HepG2 (cell line): ENCODE measurements around the gene NARF. TPM values are rescaled to one million over a fixed set of nuclear protein-coding genes. Genes with fewer than 3 reads are reported as not detected.

Source experiments
- ATAC-seq: fragments of 200-7000 bp; cut with Tn5 transposase; 3 replicates; pipeline ENCODE4 v1.9.1; 2020; ENCODE audit warnings: mild to moderate bottlenecking, moderate library complexity
- BruUV-seq: library from RNA; stranded (reverse); fragments of 400-500 nt; replicated peaks from 2 replicates; lab custom pipeline; 2021; lab: Mats Ljungman, UMichigan
- CTCF ChIA-PET: fragments of 300-600 bp; formaldehyde crosslinking; extraction: SDS; loops from one replicate; lab custom pipeline; 2021; ENCODE audit warnings: low total read pairs, inconsistent platforms, low intra/inter-chr PET ratio; lab: Yijun Ruan, JAX
- POLR2A ChIA-PET: fragments of 350-600 bp; sonication (Branson Sonifier 250); formaldehyde crosslinking; loops from one replicate; lab custom pipeline; 2020; ENCODE audit warnings: antibody characterized with exemption, inconsistent platforms; lab: Yijun Ruan, JAX
- DNase-seq: peaks from one replicate; pipeline ENCODE4 v3.0.0-alpha.2; 2015; ENCODE audit warnings: low spot score
- FAIRE-seq: peaks from 3 replicates; lab custom pipeline; 2011; peaks lifted over from hg19 to GRCh38; lab: Jason Lieb, UNC
- H2AFZ ChIP-seq: one replicate; pipeline ENCODE4 v1.6.1; 2011; ENCODE audit warnings: low read length, inconsistent platforms
- H3K27ac ChIP-seq: fragments of 300-600 bp; 3 replicates; pipeline ENCODE4 v1.8.0; 2011; ENCODE audit warnings: mixed run types, mild to moderate bottlenecking, mixed read lengths, low read length, inconsistent platforms; ENCODE audit not compliant: insufficient read depth; ENCODE audit errors: extremely low read length
- H3K27me3 ChIP-seq, 2 experiments: fragments of 200-600 bp in 1 of 2; 2 replicates in 1 of 2; 3 replicates in 1 of 2; pipeline versions ENCODE4 v1.6.0 to v1.8.0; 2011; ENCODE audit warnings: low read length in 2 of 2, mild to moderate bottlenecking in 2 of 2, moderate library complexity in 2 of 2, inconsistent platforms in 1 of 2; ENCODE audit not compliant: insufficient read depth in 2 of 2, control insufficient read depth in 1 of 2
- H3K36me3 ChIP-seq, 2 experiments: fragments of 200-600 bp in 1 of 2; replicated peaks in 1 of 2; 2 replicates in 1 of 2; 3 replicates in 1 of 2; pipeline versions ENCODE4 v1.5.1 to v1.8.0; 2011; ENCODE audit warnings: low read length in 2 of 2, inconsistent platforms in 1 of 2; ENCODE audit not compliant: insufficient read depth in 2 of 2, control insufficient read depth in 1 of 2
- H3K4me1 ChIP-seq: 2 replicates; pipeline ENCODE4 v1.5.1; 2012; ENCODE audit warnings: low read length, inconsistent platforms; ENCODE audit not compliant: insufficient read depth
- H3K4me2 ChIP-seq: 2 replicates; pipeline ENCODE4 v1.6.0; 2011; ENCODE audit warnings: low read depth, low read length, inconsistent platforms
- H3K4me3 ChIP-seq, 3 experiments: fragments of 200-600 bp in 1 of 3; sonication (generic), shearing (Covaris generic) in 1 of 3; replicated peaks in 1 of 3; 2 replicates each; pipeline ENCODE4 v1.5.1; 2011 to 2016; ENCODE audit warnings: low read length in 3 of 3, inconsistent platforms in 2 of 3, low read depth in 2 of 3, mild to moderate bottlenecking in 2 of 3, control low read depth in 1 of 3, mixed read lengths in 1 of 3; ENCODE audit not compliant: insufficient read depth in 1 of 3
- H3K79me2 ChIP-seq: one replicate; pipeline ENCODE4 v1.6.1; 2011; ENCODE audit warnings: low read length, inconsistent platforms; ENCODE audit not compliant: insufficient read depth
- H3K9ac ChIP-seq: 2 replicates; pipeline ENCODE4 v1.6.0; 2011; ENCODE audit warnings: mild to moderate bottlenecking, low read depth, low read length, inconsistent platforms; ENCODE audit not compliant: insufficient read depth
- H3K9me3 ChIP-seq: 2 replicates; pipeline ENCODE4 v1.5.1; 2012; ENCODE audit warnings: mild to moderate bottlenecking, low read length
- H4K20me1 ChIP-seq: 2 replicates; pipeline ENCODE4 v1.6.0; 2011; ENCODE audit warnings: inconsistent platforms, mild to moderate bottlenecking, low read length, moderate library complexity; ENCODE audit not compliant: insufficient read depth
- CAMTA2 ChIP-seq: sonication (generic); formaldehyde crosslinking; IDR thresholded peaks from 2 replicates; pipeline ENCODE4 v1.4.0; 2020; ENCODE audit warnings: mild to moderate bottlenecking, missing genetic modification reagents, borderline replicate concordance
- CCAR2 ChIP-seq: fragments of 200-400 bp; formaldehyde crosslinking; optimal IDR thresholded peaks from 2 replicates; pipeline ENCODE3; 2018; ENCODE audit warnings: low read depth, mild to moderate bottlenecking, low read length, moderate library complexity
- SMAD3 ChIP-seq: sonication (generic); formaldehyde crosslinking; IDR thresholded peaks from 2 replicates; pipeline ENCODE4 v1.4.0; 2020; ENCODE audit warnings: missing genetic modification reagents
- ZBTB46 ChIP-seq: sonication (generic); formaldehyde crosslinking; IDR thresholded peaks from 2 replicates; pipeline ENCODE4 v1.4.0; 2020; ENCODE audit warnings: mild to moderate bottlenecking, missing genetic modification reagents, borderline replicate concordance
- ZNF550 ChIP-seq: sonication (generic); formaldehyde crosslinking; IDR thresholded peaks from 2 replicates; pipeline ENCODE4 v1.4.0; 2020; ENCODE audit warnings: mild to moderate bottlenecking, missing genetic modification reagents, borderline replicate concordance
- WGBS: methylation state at CpG from one replicate; pipeline ENCODE4 v1.1.6; 2017; ENCODE audit warnings: low lambda C conversion rate; 5-methylcytosine and 5-hydroxymethylcytosine counted together
- in situ Hi-C: cut with HindIII; loops from 2 replicates; pipeline ENCODE4 v1.10.0; 2017; ENCODE audit warnings: low pct_unique_long_range_greater_than_20kb; ENCODE audit not compliant: extremely low pct_ligation_motif_present
- intact Hi-C: fragments of 100-400 bp; cut with micrococcal nuclease; formaldehyde crosslinking; loops from one replicate; pipeline ENCODE4 v1.10.0; 2022; ENCODE audit not compliant: unreplicated experiment
- polyA plus RNA-seq, 8 experiments: library from polyadenylated mRNA; depleted of rRNA in 3 of 8; stranded (reverse) in 7 of 8; unstranded in 1 of 8; fragments of >200 nt; fragmentation: Illumina TruSeq in 4 of 8; extraction: Trizol in 4 of 8; gene quantifications; 2 replicates each; pipeline versions ENCODE4 v1.2.1 to v1.2.3, GENCODE V29; 2011 to 2016; ENCODE audit warnings: low read depth in 4 of 8, missing spikeins in 1 of 8, mixed read lengths in 1 of 8; ENCODE audit not compliant: insufficient read depth in 1 of 8
- total RNA-seq, 5 experiments: library from RNA; depleted of rRNA; stranded (reverse); fragments of >200 nt; fragmentation: Illumina TruSeq; extraction: Trizol; gene quantifications; 2 replicates each; pipeline ENCODE4 v1.2.3, GENCODE V29; 2016; ENCODE audit warnings: low read depth in 1 of 5
- TF ChIP-seq, protein P1 (sequence below): sonication (generic); formaldehyde crosslinking; IDR thresholded peaks from 2 replicates; pipeline ENCODE4 v1.5.1; 2020; ENCODE audit warnings: mild to moderate bottlenecking, missing genetic modification reagents, moderate library complexity
- TF ChIP-seq, protein P2 (sequence below): fragments of 450-650 bp; IDR thresholded peaks from 2 replicates; pipeline ENCODE4 v1.6.1; 2017

The NARF gene
- total and polyA plus RNA-seq, 2 of the 13 experiments (the other 11 are each of a cell fraction or from before 2014, with no cell fraction given) = 61.1 to 144 TPM

GRCh38 chr17:82470065-82470464, 11.5 kb downstream of the NARF start (continued):
- no peak for TF ChIP-seq CAMTA2 (CRISPR knock-in tag)

- intact Hi-C loops = no loop called here
- no peak overlapping the region for H3K9ac ChIP-seq
- H3K9me3 ChIP-seq = no peaks in the 10 kb centered on the region
- peaks cover 5% of the 10 kb centered on the region; the same call in 1 of the 2 replicates for H3K4me1 ChIP-seq
- peaks cover 22 to 56% of the 10 kb centered on the region in 2 experiments for H3K36me3 ChIP-seq
- TSS peak; percentile 42 for BruUV-seq
- no peaks in the 10 kb centered on the region for H3K27me3 ChIP-seq
- H3K79me2 ChIP-seq = no peaks in the 10 kb centered on the region
- 95% methylated on average over 11 of the region's 11 CpGs for WGBS
- H4K20me1 ChIP-seq = no peaks in the 10 kb centered on the region
- in situ Hi-C loops = no loop called here
- H3K4me3 ChIP-seq = no peak overlapping the region
- no peak overlapping the region for H3K4me2 ChIP-seq
- no peak for DNase-seq
- no peak for TF ChIP-seq ZNF550 (CRISPR knock-in tag)
- TF ChIP-seq, all 625 proteins: peak for 0
- CTCF ChIA-PET = no interaction called here
- H2AFZ ChIP-seq = no peak overlapping the region
- FAIRE-seq (no peak), ATAC-seq (no peak)
- no peak overlapping the region for H3K27ac ChIP-seq
- POLR2A ChIA-PET = no interaction called here
Measured at GRCh38 chr17:82474223-82475010, 15.9 kb downstream of the NARF start.

DNA sequence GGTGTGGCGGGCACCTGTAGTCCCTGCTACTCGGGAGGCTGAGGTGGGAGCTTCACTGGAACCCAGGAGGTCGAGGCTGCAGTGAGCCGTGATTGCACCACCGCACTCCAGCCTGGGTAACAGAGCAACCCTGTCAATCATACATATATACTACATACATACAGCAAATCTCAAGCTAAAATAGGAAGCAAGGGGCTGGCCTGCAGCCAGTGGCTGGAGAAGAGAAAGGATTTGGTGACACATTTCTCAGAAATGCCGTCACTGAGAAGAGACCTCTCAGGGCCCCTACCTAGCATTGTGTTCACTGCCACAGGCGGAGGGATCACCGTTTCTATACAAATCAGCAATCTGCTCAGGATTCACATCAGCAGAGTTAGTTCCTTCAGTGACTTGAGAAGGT, 16.9 kb downstream of the NARF start:
- H3K79me2 ChIP-seq = no peaks in the 10 kb centered on the region
- no peak overlapping the region for H3K4me3 ChIP-seq
- H3K9ac ChIP-seq = no peak overlapping the region
- no peak for DNase-seq
- ATAC-seq = no peak
- WGBS = 93% methylated on average over 8 of the region's 8 CpGs
- in situ Hi-C loops = no loop called here
- no peak for FAIRE-seq
- ChIA-PET POLR2A (no interaction called here), CTCF (no interaction called here)
- intact Hi-C loops = no loop called here
- no peaks in the 10 kb centered on the region for H3K9me3 ChIP-seq
- BruUV-seq = no TSS peak
- no peak overlapping the region for H3K4me2 ChIP-seq
- no peaks in the 10 kb centered on the region for H4K20me1 ChIP-seq
- H2AFZ ChIP-seq = no peak overlapping the region
- no peak overlapping the region for H3K27ac ChIP-seq
- peaks cover 29 to 61% of the 10 kb centered on the region in 2 experiments for H3K36me3 ChIP-seq
- peaks cover 5% of the 10 kb centered on the region; the same call in 1 of the 2 replicates for H3K4me1 ChIP-seq
- H3K27me3 ChIP-seq = no peaks in the 10 kb centered on the region
- TF ChIP-seq, protein P1, sequence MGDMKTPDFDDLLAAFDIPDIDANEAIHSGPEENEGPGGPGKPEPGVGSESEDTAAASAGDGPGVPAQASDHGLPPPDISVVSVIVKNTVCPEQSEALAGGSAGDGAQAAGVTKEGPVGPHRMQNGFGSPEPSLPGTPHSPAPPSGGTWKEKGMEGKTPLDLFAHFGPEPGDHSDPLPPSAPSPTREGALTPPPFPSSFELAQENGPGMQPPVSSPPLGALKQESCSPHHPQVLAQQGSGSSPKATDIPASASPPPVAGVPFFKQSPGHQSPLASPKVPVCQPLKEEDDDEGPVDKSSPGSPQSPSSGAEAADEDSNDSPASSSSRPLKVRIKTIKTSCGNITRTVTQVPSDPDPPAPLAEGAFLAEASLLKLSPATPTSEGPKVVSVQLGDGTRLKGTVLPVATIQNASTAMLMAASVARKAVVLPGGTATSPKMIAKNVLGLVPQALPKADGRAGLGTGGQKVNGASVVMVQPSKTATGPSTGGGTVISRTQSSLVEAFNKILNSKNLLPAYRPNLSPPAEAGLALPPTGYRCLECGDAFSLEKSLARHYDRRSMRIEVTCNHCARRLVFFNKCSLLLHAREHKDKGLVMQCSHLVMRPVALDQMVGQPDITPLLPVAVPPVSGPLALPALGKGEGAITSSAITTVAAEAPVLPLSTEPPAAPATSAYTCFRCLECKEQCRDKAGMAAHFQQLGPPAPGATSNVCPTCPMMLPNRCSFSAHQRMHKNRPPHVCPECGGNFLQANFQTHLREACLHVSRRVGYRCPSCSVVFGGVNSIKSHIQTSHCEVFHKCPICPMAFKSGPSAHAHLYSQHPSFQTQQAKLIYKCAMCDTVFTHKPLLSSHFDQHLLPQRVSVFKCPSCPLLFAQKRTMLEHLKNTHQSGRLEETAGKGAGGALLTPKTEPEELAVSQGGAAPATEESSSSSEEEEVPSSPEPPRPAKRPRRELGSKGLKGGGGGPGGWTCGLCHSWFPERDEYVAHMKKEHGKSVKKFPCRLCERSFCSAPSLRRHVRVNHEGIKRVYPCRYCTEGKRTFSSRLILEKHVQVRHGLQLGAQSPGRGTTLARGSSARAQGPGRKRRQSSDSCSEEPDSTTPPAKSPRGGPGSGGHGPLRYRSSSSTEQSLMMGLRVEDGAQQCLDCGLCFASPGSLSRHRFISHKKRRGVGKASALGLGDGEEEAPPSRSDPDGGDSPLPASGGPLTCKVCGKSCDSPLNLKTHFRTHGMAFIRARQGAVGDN = no peak
- TF ChIP-seq SMAD3 = no peak
- TF ChIP-seq CCAR2 = no peak
- TF ChIP-seq ZBTB46 (CRISPR knock-in tag) = no peak
- TF ChIP-seq, protein P2, sequence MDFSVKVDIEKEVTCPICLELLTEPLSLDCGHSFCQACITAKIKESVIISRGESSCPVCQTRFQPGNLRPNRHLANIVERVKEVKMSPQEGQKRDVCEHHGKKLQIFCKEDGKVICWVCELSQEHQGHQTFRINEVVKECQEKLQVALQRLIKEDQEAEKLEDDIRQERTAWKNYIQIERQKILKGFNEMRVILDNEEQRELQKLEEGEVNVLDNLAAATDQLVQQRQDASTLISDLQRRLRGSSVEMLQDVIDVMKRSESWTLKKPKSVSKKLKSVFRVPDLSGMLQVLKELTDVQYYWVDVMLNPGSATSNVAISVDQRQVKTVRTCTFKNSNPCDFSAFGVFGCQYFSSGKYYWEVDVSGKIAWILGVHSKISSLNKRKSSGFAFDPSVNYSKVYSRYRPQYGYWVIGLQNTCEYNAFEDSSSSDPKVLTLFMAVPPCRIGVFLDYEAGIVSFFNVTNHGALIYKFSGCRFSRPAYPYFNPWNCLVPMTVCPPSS = no peak
